Gastroesophageal sphincter (tissue), 4 donors: Measurements from ENCODE around the gene PRRT3. TPM values are rescaled to one million over a fixed set of nuclear protein-coding genes. Genes with fewer than 3 reads are reported as not detected.
"Not testable (repeated sequence)": the region's sequence is repeated elsewhere in the genome, so short reads cannot be mapped to it uniquely, and the experiment has no call there.

Source experiments
- ATAC-seq: fragments of 150-250 bp; one replicate; pipeline ENCODE4 v1.9.1; 2016; ENCODE audit warnings: mild to moderate bottlenecking, moderate library complexity
- H3K27ac ChIP-seq, 4 donors: fragments of 200-600 bp; sonication (generic) in 3 of 4; 1 replicate in 3 of 4; 2 replicates in 1 of 4; pipeline ENCODE4 v1.5.1; 2016 to 2019
- H3K27me3 ChIP-seq: fragments of 200-600 bp; sonication (generic); one replicate; pipeline ENCODE4 v1.5.1; 2019
- H3K36me3 ChIP-seq, 2 donors: fragments of 200-600 bp; sonication (generic); one replicate each; pipeline ENCODE4 v1.5.1; 2019; ENCODE audit warnings: control low read depth in 1 of 2
- H3K4me1 ChIP-seq, 3 donors: fragments of 200-600 bp; sonication (generic); 1 replicate in 2 of 3; 2 replicates in 1 of 3; pipeline ENCODE4 v1.5.1; 2016 to 2019; ENCODE audit warnings: control low read depth in 2 of 3
- H3K4me3 ChIP-seq, 2 donors: fragments of 200-600 bp; sonication (generic); one replicate each; pipeline ENCODE4 v1.5.1; 2019; ENCODE audit warnings: mild to moderate bottlenecking in 1 of 2, moderate library complexity in 1 of 2
- H3K9me3 ChIP-seq, 3 donors: fragments of 200-600 bp; sonication (generic); one replicate each; pipeline ENCODE4 v1.5.1; 2017 to 2019; ENCODE audit warnings: control low read depth in 2 of 3
- EP300 ChIP-seq: sonication (generic); formaldehyde crosslinking; IDR thresholded peaks from one replicate; pipeline ENCODE4 v1.6.1; 2017; ENCODE audit warnings: antibody characterized with exemption, mild to moderate bottlenecking
- POLR2A ChIP-seq, 2 donors: fragments of 450-650 bp; IDR thresholded peaks; one replicate each; pipeline ENCODE4 v1.6.1; 2017; ENCODE audit warnings: antibody characterized with exemption in 2 of 2, mild to moderate bottlenecking in 2 of 2, moderate library complexity in 1 of 2
- POLR2AphosphoS5 ChIP-seq: sonication (generic); formaldehyde crosslinking; IDR thresholded peaks from one replicate; pipeline ENCODE4 v1.6.1; 2017; ENCODE audit warnings: antibody characterized with exemption
- WGBS, 2 donors: methylation state at CpG; one replicate each; pipeline ENCODE4 v1.1.5; 2018; ENCODE audit warnings: low coverage in 1 of 2; 5-methylcytosine and 5-hydroxymethylcytosine counted together
- small RNA-seq, 4 donors: library from RNA; depleted of rRNA; stranded (forward); fragments of <200 nt; gene quantifications; one replicate each; pipeline ENCODE3, GENCODE V24; 2016
- total RNA-seq, 4 donors: library from RNA; depleted of rRNA; stranded (reverse); fragments of >200 nt; gene quantifications; one replicate each; pipeline ENCODE4 v1.1.0, GENCODE V29; 2016
- TF ChIP-seq, protein P1 (sequence below), 4 experiments: fragments of 200-600 bp in 2 of 4; fragments of 450-650 bp in 2 of 4; sonication (generic) in 1 of 4; IDR thresholded peaks; one replicate each; pipeline ENCODE4 v1.5.1; 2017 to 2019; ENCODE audit warnings: antibody characterized with exemption in 4 of 4, mild to moderate bottlenecking in 2 of 4, moderate library complexity in 2 of 4

PRRT3 gene
- total RNA-seq, 4 donors from 2014 or later = 1.3 to 3.6 (median 2.7) TPM

DNA sequence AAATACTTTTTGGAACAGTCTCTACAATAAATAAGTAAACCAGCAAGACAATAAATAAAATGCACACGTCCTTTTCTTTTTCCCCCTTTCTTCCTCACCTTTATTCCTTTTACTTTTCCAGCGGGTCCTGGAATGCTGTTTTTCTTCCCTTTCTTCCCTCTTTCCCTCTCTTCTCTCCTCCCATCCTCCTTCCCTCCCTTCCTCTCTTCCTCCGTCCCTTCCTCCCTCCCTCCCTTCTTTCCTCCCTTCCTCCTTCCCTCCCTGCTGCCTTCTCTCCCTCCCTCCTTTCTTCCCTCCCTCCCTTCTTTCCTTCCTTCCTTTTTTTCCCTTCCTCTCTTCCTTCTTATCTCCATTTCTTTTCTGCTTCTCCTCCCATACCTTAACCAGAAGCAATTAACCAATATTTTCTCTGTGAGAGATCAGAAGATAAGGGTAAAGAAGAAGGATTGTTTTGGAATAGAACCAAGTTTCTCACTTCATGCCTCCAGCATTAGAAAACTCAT is 52.9 kb downstream of the PRRT3 start:
- no peak for ATAC-seq
- WGBS, 2 donors = 59 to 69% methylated on average over 3 of the region's 3 CpGs
- H3K9me3 ChIP-seq = no peaks in the 10 kb centered on the region
- no peak overlapping the region for H3K27ac ChIP-seq
- H3K4me1 ChIP-seq = peaks cover 0 to 18% (median 0%) of the 10 kb centered on the region in 3 donors
- no peaks in the 10 kb centered on the region for H3K36me3 ChIP-seq
- no peaks in the 10 kb centered on the region for H3K27me3 ChIP-seq
- TF ChIP-seq EP300 (no peak), POLR2AphosphoS5 (no peak), POLR2A (IDR thresholded peaks at IDR 0.05) (no peak)
- TF ChIP-seq, protein P1, sequence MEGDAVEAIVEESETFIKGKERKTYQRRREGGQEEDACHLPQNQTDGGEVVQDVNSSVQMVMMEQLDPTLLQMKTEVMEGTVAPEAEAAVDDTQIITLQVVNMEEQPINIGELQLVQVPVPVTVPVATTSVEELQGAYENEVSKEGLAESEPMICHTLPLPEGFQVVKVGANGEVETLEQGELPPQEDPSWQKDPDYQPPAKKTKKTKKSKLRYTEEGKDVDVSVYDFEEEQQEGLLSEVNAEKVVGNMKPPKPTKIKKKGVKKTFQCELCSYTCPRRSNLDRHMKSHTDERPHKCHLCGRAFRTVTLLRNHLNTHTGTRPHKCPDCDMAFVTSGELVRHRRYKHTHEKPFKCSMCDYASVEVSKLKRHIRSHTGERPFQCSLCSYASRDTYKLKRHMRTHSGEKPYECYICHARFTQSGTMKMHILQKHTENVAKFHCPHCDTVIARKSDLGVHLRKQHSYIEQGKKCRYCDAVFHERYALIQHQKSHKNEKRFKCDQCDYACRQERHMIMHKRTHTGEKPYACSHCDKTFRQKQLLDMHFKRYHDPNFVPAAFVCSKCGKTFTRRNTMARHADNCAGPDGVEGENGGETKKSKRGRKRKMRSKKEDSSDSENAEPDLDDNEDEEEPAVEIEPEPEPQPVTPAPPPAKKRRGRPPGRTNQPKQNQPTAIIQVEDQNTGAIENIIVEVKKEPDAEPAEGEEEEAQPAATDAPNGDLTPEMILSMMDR (IDR thresholded peaks at IDR 0.05) = no peak
- H3K4me3 ChIP-seq = no peak overlapping the region

DNA sequence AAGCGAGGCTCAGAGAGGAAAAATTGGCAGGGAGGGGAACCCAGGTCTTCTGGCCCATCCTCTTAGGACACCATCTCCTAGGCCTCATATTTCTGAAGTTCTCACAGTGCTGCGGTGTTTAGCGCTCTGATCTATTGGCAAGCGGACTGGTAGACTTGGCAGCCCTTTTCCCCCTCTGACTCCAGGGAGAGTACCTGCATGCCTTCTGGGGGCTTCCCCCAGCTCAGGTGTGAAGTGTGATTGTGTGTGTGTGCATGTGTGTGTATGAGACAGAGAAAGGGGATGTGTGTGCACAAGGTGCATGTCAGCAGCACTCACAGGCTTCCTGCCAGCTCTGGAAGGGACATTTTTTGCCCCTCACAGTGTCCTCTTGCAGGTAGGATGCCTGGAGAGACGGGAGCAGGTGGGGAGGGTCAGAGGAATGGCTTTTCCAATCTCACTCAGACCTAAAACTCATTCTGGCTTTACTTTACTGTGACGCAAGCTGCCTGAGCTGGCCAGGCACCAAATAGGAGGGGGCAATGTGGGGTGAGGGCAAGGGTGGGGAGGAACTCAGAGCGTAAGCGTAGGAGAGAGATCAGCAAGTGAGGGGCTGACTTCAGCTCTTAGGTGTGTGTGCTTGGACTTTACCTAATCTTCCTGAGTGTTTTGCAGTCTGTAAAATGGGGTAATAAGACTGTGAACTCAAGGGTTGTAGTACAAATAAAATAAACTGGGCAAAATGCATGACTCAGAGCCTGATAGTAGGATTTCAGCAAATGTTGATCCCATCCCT is 53.6 kb downstream of the PRRT3 start:
- no peaks in the 10 kb centered on the region for H3K9me3 ChIP-seq
- 52 to 68% methylated on average over 6 of the region's 8 CpGs for WGBS, 2 donors
- H3K36me3 ChIP-seq = peaks cover 0 to 3% of the 10 kb centered on the region in 2 donors
- no peak overlapping the region for H3K4me3 ChIP-seq
- peak overlapping the region in 1 of 4 donors; percentile 6 for H3K27ac ChIP-seq
- peaks cover 0 to 25% (median 0%) of the 10 kb centered on the region in 3 donors for H3K4me1 ChIP-seq
- ATAC-seq = no peak
- TF ChIP-seq, protein P1 (IDR thresholded peaks at IDR 0.05) = no peak
- TF ChIP-seq EP300 (no peak), POLR2AphosphoS5 (no peak), POLR2A (IDR thresholded peaks at IDR 0.05) (no peak)
- H3K27me3 ChIP-seq = no peaks in the 10 kb centered on the region

DNA sequence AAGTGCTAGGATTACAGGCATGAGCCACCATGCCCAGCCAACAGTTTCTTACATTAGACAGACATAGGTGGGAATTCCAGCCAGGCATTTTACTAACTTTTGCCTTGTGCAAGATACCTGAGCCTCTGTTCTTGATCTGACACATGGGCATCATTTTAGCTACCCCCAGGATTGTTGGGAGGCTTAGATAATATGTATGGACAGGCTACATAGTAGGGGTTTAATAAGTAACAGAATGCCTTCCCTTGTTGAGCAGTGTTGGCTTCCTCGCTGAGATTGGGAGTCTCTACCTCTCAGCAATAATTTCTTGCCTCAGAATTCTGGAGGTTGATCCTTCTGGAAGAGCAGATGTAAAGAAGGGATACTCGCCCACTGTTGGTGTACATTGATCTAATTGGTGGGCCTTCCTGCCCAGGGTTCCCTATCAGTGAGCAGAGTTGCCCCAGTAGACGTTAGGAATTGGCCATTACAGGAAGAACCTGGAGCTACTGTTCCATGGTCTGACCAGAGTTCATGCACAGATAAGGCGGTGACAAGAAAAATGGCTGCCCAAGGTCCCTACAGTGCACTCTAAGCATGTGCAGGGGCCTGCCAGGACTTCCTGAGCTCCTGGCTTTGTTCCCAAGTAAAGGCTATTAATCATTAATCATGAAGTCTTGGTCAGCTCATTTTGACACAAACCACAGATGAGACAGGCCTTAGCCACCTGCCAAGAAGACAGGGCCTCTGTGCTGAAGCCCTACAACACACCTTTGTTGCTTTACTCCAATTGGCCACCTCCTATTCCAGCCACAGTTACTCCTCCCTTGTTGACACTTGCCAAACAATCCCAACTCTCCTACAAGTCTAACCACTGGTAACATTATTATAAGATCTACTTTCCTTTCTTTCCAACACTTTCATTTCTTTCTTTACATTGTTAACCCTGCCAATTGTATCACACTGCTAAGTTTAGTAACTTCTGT is 54.5 kb downstream of the PRRT3 start:
- 71 to 100% methylated on average over 2 of the region's 4 CpGs for WGBS, 2 donors
- no peak for TF ChIP-seq POLR2A (IDR thresholded peaks at IDR 0.05)
- no peak for TF ChIP-seq EP300
- TF ChIP-seq POLR2AphosphoS5 = no peak
- TF ChIP-seq, protein P1 (IDR thresholded peaks at IDR 0.05) = no peak
- H3K36me3 ChIP-seq = peaks cover 0 to 13% of the 10 kb centered on the region in 2 donors
- ATAC-seq = no peak
- H3K4me3 ChIP-seq = no peak overlapping the region
- peak overlapping the region in 1 of 4 donors; percentile 6 for H3K27ac ChIP-seq
- peaks cover 0 to 33% (median 0%) of the 10 kb centered on the region in 3 donors for H3K4me1 ChIP-seq
- no peaks in the 10 kb centered on the region for H3K27me3 ChIP-seq
- no peaks in the 10 kb centered on the region for H3K9me3 ChIP-seq

DNA sequence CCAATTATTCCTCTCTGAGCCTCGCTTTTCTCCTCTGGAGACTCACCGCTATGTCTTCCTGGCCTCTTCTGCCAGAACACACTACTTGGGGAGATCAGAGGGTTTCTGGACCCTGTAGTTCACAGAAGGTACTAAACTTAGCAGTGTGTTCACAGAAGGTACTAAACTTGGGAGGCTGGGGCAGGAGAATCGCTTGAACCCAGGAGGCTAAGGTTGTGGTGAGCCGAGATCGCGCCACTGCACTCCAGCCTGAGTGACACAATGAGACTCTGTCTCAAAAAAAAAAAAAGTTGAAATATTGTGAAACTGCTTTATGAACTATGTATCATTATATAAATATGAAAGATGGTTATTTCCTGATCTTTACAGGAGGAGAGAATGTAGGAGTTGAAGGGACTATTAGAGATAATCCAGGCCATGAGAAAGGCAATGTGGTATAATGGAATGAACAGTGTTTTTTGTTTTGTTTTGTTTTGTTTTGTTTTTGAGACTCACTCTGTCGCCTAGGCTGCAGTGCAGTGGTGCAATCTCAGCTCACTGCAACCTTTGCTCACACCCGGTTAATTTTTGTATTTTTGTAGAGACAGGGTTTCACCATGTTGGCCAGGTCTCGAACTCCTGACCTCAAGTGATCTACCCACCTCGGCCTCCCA is 55.3 kb downstream of the PRRT3 start:
- not testable (repeated sequence) for ATAC-seq, H3K27me3 ChIP-seq, H3K9me3 ChIP-seq, H3K4me3 ChIP-seq
- H3K36me3 ChIP-seq = peaks cover 0 to 16% of the 10 kb centered on the region in 2 donors
- peaks cover 0 to 41% (median 0%) of the 10 kb centered on the region in 3 donors for H3K4me1 ChIP-seq
- WGBS, 2 donors = 79 to 100% methylated on average over 3 to 7 of the region's 10 CpGs
- peak overlapping the region in 1 of 4 donors; percentile 19 for H3K27ac ChIP-seq

DNA sequence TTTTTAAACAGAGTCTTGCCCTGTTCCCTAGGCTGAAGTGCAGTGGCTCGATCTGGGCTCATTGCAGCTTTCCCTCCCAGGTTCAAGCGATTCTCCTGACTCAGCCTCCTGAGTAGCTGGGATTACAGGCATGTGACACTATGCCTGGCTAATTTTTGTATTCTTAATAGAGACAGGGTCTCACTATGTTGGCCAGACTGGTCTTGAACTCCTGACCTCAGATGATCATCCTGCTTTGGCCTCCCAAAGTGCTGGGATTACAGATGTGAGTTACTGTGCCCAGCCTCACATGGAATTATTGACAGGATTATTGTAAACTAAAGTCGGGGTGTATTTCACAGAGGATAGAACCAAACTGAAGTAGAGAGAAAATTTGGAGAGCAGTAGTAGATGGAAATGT is 56.5 kb downstream of the PRRT3 start:
- H3K27ac ChIP-seq, H3K27me3 ChIP-seq, ATAC-seq, H3K4me3 ChIP-seq, H3K9me3 ChIP-seq: not testable (repeated sequence)
- peaks cover 0 to 16% of the 10 kb centered on the region in 2 donors for H3K36me3 ChIP-seq
- H3K4me1 ChIP-seq = peaks cover 0 to 51% (median 0%) of the 10 kb centered on the region in 3 donors
- WGBS, 2 donors = 100% methylated on average over 2 of the region's 3 CpGs; no CpG with 5 or more reads in 1 of the 2 donors

Small RNA genes lying within 50 kb of the gene (small RNA-seq; reads per million reads assigned to genes)
- 0 reads per million in 4 donors for gene CYCSP10
- 0 reads per million in 4 donors for gene RNU6-882P

Other genes starting within 250 kb of the PRRT3 start
- gene CPNE9, start 248.6 kb downstream of the PRRT3 start, total RNA-seq = 1 to 10 TPM in 1 of 4 donors, not detected in 3; 1.1 TPM
- gene BRPF1, start 220.7 kb downstream of the PRRT3 start, total RNA-seq = 10 to 100 TPM; 18.0 to 25.4 (median 21.6) TPM
- 10 to 100 TPM; 22.1 to 33.8 (median 25.9) TPM for gene OGG1, start 202.5 kb downstream of the PRRT3 start, total RNA-seq
- gene CAMK1, start 182.5 kb downstream of the PRRT3 start, total RNA-seq = 10 to 100 TPM; 54.5 to 81.3 (median 69.7) TPM
- gene TADA3, start 159.9 kb downstream of the PRRT3 start, total RNA-seq = 10 to 100 TPM; 54.6 to 82.2 (median 66.0) TPM
- gene ARPC4, start 159.3 kb downstream of the PRRT3 start, total RNA-seq = 100 to 1,000 TPM; 157 to 203 (median 171) TPM
- 10 to 100 TPM in 3 of 4 donors, 1 to 10 TPM in 1; 6.2 to 71.3 (median 29.5) TPM for gene TTLL3, start 142.1 kb downstream of the PRRT3 start, total RNA-seq
- gene RPUSD3, start 108.4 kb downstream of the PRRT3 start, total RNA-seq = 10 to 100 TPM; 23.7 to 43.1 (median 32.6) TPM
- gene CIDEC, start 72.2 kb downstream of the PRRT3 start, total RNA-seq = 10 to 100 TPM in 1 of 4 donors, 1 to 10 TPM in 1, under 1 TPM in 1, not detected in 1; 0.35 to 12.4 (median 1.6) TPM
- 10 to 100 TPM; 23.4 to 39.3 (median 31.7) TPM for gene JAGN1, start 61.8 kb downstream of the PRRT3 start, total RNA-seq
- under 1 TPM; 0.47 to 0.85 (median 0.79) TPM for gene IL17RE, start 49.6 kb downstream of the PRRT3 start, total RNA-seq
- 10 to 100 TPM; 31.0 to 64.0 (median 52.8) TPM for gene IL17RC, start 35.3 kb downstream of the PRRT3 start, total RNA-seq
- 10 to 100 TPM; 54.3 to 80.0 (median 64.6) TPM for gene CRELD1, start 18.6 kb downstream of the PRRT3 start, total RNA-seq
- gene EMC3, start 34.4 kb upstream of the PRRT3 start, total RNA-seq = 10 to 100 TPM; 38.8 to 81.6 (median 73.9) TPM
- 1 to 10 TPM in 3 of 4 donors, under 1 TPM in 1; 0.96 to 7.3 (median 4.1) TPM for gene FANCD2, start 74.0 kb upstream of the PRRT3 start, total RNA-seq
- under 1 TPM in 1 of 4 donors, not detected in 3; 0.77 TPM for gene FANCD2OS, start 155.8 kb upstream of the PRRT3 start, total RNA-seq
- 100 to 1,000 TPM; 121 to 155 (median 139) TPM for gene BRK1, start 163.3 kb upstream of the PRRT3 start, total RNA-seq
- gene VHL, start 189.4 kb upstream of the PRRT3 start, total RNA-seq = 10 to 100 TPM; 24.5 to 31.9 (median 27.7) TPM
- gene IRAK2, start 212.5 kb upstream of the PRRT3 start, total RNA-seq = 1 to 10 TPM; 2.2 to 4.4 (median 3.3) TPM